HepG2 (cell line): ENCODE measurements around the gene SPATA31D4. TPM values are rescaled to one million over a fixed set of nuclear protein-coding genes. Genes with fewer than 3 reads are reported as not detected.

ENCODE experiments used
- ATAC-seq: fragments of 200-7000 bp; cut with Tn5 transposase; 3 replicates; pipeline ENCODE4 v1.9.1; 2020; ENCODE audit warnings: mild to moderate bottlenecking, moderate library complexity
- BruUV-seq: library from RNA; stranded (reverse); fragments of 400-500 nt; replicated peaks from 2 replicates; lab custom pipeline; 2021; lab: Mats Ljungman, UMichigan
- CTCF ChIA-PET: fragments of 300-600 bp; formaldehyde crosslinking; extraction: SDS; loops from one replicate; lab custom pipeline; 2021; ENCODE audit warnings: low total read pairs, inconsistent platforms, low intra/inter-chr PET ratio; lab: Yijun Ruan, JAX
- POLR2A ChIA-PET: fragments of 350-600 bp; sonication (Branson Sonifier 250); formaldehyde crosslinking; loops from one replicate; lab custom pipeline; 2020; ENCODE audit warnings: antibody characterized with exemption, inconsistent platforms; lab: Yijun Ruan, JAX
- DNase-seq: peaks from one replicate; pipeline ENCODE4 v3.0.0-alpha.2; 2015; ENCODE audit warnings: low spot score
- FAIRE-seq: peaks from 3 replicates; lab custom pipeline; 2011; peaks lifted over from hg19 to GRCh38; lab: Jason Lieb, UNC
- H2AFZ ChIP-seq: one replicate; pipeline ENCODE4 v1.6.1; 2011; ENCODE audit warnings: low read length, inconsistent platforms
- H3K27ac ChIP-seq: fragments of 300-600 bp; 3 replicates; pipeline ENCODE4 v1.8.0; 2011; ENCODE audit warnings: mixed run types, mild to moderate bottlenecking, mixed read lengths, low read length, inconsistent platforms; ENCODE audit not compliant: insufficient read depth; ENCODE audit errors: extremely low read length
- H3K27me3 ChIP-seq, 2 experiments: fragments of 200-600 bp in 1 of 2; 2 replicates in 1 of 2; 3 replicates in 1 of 2; pipeline versions ENCODE4 v1.6.0 to v1.8.0; 2011; ENCODE audit warnings: low read length in 2 of 2, mild to moderate bottlenecking in 2 of 2, moderate library complexity in 2 of 2, inconsistent platforms in 1 of 2; ENCODE audit not compliant: insufficient read depth in 2 of 2, control insufficient read depth in 1 of 2
- H3K36me3 ChIP-seq, 2 experiments: fragments of 200-600 bp in 1 of 2; replicated peaks in 1 of 2; 2 replicates in 1 of 2; 3 replicates in 1 of 2; pipeline versions ENCODE4 v1.5.1 to v1.8.0; 2011; ENCODE audit warnings: low read length in 2 of 2, inconsistent platforms in 1 of 2; ENCODE audit not compliant: insufficient read depth in 2 of 2, control insufficient read depth in 1 of 2
- H3K4me1 ChIP-seq: 2 replicates; pipeline ENCODE4 v1.5.1; 2012; ENCODE audit warnings: low read length, inconsistent platforms; ENCODE audit not compliant: insufficient read depth
- H3K4me2 ChIP-seq: 2 replicates; pipeline ENCODE4 v1.6.0; 2011; ENCODE audit warnings: low read depth, low read length, inconsistent platforms
- H3K4me3 ChIP-seq, 3 experiments: fragments of 200-600 bp in 1 of 3; sonication (generic), shearing (Covaris generic) in 1 of 3; replicated peaks in 1 of 3; 2 replicates each; pipeline ENCODE4 v1.5.1; 2011 to 2016; ENCODE audit warnings: low read length in 3 of 3, inconsistent platforms in 2 of 3, low read depth in 2 of 3, mild to moderate bottlenecking in 2 of 3, control low read depth in 1 of 3, mixed read lengths in 1 of 3; ENCODE audit not compliant: insufficient read depth in 1 of 3
- H3K79me2 ChIP-seq: one replicate; pipeline ENCODE4 v1.6.1; 2011; ENCODE audit warnings: low read length, inconsistent platforms; ENCODE audit not compliant: insufficient read depth
- H3K9ac ChIP-seq: 2 replicates; pipeline ENCODE4 v1.6.0; 2011; ENCODE audit warnings: mild to moderate bottlenecking, low read depth, low read length, inconsistent platforms; ENCODE audit not compliant: insufficient read depth
- H3K9me3 ChIP-seq: 2 replicates; pipeline ENCODE4 v1.5.1; 2012; ENCODE audit warnings: mild to moderate bottlenecking, low read length
- H4K20me1 ChIP-seq: 2 replicates; pipeline ENCODE4 v1.6.0; 2011; ENCODE audit warnings: inconsistent platforms, mild to moderate bottlenecking, low read length, moderate library complexity; ENCODE audit not compliant: insufficient read depth
- KLF6 ChIP-seq: IDR thresholded peaks from 2 replicates; pipeline ENCODE4 v1.8.0; 2016; ENCODE audit warnings: missing biosample characterization, missing genetic modification reagents
- MEF2D ChIP-seq: sonication (generic); formaldehyde crosslinking; IDR thresholded peaks from 2 replicates; pipeline ENCODE4 v1.5.1; 2020; ENCODE audit warnings: mild to moderate bottlenecking, missing genetic modification reagents
- MEIS2 ChIP-seq: sonication (generic); formaldehyde crosslinking; IDR thresholded peaks from 2 replicates; pipeline ENCODE4 v1.9.0; 2021; ENCODE audit warnings: mild to moderate bottlenecking, missing genetic modification reagents
- MYC ChIP-seq: sonication (generic); formaldehyde crosslinking; IDR thresholded peaks from 2 replicates; pipeline ENCODE4 v1.9.0; 2021; ENCODE audit warnings: missing genetic modification reagents, borderline replicate concordance
- TAF15 ChIP-seq: fragments of 200-400 bp; formaldehyde crosslinking; IDR thresholded peaks from one replicate; pipeline ENCODE4 v1.6.1; 2018; ENCODE audit warnings: mild to moderate bottlenecking, low read depth, low read length; ENCODE audit not compliant: poor library complexity, severe bottlenecking
- WGBS: methylation state at CpG from one replicate; pipeline ENCODE4 v1.1.6; 2017; ENCODE audit warnings: low lambda C conversion rate; 5-methylcytosine and 5-hydroxymethylcytosine counted together
- in situ Hi-C: cut with HindIII; loops from 2 replicates; pipeline ENCODE4 v1.10.0; 2017; ENCODE audit warnings: low pct_unique_long_range_greater_than_20kb; ENCODE audit not compliant: extremely low pct_ligation_motif_present
- intact Hi-C: fragments of 100-400 bp; cut with micrococcal nuclease; formaldehyde crosslinking; loops from one replicate; pipeline ENCODE4 v1.10.0; 2022; ENCODE audit not compliant: unreplicated experiment
- polyA plus RNA-seq, 8 experiments: library from polyadenylated mRNA; depleted of rRNA in 3 of 8; stranded (reverse) in 7 of 8; unstranded in 1 of 8; fragments of >200 nt; fragmentation: Illumina TruSeq in 4 of 8; extraction: Trizol in 4 of 8; gene quantifications; 2 replicates each; pipeline versions ENCODE4 v1.2.1 to v1.2.3, GENCODE V29; 2011 to 2016; ENCODE audit warnings: low read depth in 4 of 8, missing spikeins in 1 of 8, mixed read lengths in 1 of 8; ENCODE audit not compliant: insufficient read depth in 1 of 8
- total RNA-seq, 5 experiments: library from RNA; depleted of rRNA; stranded (reverse); fragments of >200 nt; fragmentation: Illumina TruSeq; extraction: Trizol; gene quantifications; 2 replicates each; pipeline ENCODE4 v1.2.3, GENCODE V29; 2016; ENCODE audit warnings: low read depth in 1 of 5
- TF ChIP-seq, protein P1 (sequence below): IDR thresholded peaks from 2 replicates; pipeline ENCODE4 v1.6.1; 2016; ENCODE audit warnings: low read depth, missing genetic modification reagents, missing compliant biosample characterization

Gene SPATA31D4
- total and polyA plus RNA-seq, 2 of the 13 experiments (the other 11 are each of a cell fraction or from before 2014, with no cell fraction given) = not detected

GRCh38 chr9:81976351-81976750 is 48.1 kb downstream of the SPATA31D4 start:
- no peak for TF ChIP-seq MYC (CRISPR knock-in tag)
- TF ChIP-seq MEIS2 (CRISPR knock-in tag) = no peak
- TF ChIP-seq, protein P1, sequence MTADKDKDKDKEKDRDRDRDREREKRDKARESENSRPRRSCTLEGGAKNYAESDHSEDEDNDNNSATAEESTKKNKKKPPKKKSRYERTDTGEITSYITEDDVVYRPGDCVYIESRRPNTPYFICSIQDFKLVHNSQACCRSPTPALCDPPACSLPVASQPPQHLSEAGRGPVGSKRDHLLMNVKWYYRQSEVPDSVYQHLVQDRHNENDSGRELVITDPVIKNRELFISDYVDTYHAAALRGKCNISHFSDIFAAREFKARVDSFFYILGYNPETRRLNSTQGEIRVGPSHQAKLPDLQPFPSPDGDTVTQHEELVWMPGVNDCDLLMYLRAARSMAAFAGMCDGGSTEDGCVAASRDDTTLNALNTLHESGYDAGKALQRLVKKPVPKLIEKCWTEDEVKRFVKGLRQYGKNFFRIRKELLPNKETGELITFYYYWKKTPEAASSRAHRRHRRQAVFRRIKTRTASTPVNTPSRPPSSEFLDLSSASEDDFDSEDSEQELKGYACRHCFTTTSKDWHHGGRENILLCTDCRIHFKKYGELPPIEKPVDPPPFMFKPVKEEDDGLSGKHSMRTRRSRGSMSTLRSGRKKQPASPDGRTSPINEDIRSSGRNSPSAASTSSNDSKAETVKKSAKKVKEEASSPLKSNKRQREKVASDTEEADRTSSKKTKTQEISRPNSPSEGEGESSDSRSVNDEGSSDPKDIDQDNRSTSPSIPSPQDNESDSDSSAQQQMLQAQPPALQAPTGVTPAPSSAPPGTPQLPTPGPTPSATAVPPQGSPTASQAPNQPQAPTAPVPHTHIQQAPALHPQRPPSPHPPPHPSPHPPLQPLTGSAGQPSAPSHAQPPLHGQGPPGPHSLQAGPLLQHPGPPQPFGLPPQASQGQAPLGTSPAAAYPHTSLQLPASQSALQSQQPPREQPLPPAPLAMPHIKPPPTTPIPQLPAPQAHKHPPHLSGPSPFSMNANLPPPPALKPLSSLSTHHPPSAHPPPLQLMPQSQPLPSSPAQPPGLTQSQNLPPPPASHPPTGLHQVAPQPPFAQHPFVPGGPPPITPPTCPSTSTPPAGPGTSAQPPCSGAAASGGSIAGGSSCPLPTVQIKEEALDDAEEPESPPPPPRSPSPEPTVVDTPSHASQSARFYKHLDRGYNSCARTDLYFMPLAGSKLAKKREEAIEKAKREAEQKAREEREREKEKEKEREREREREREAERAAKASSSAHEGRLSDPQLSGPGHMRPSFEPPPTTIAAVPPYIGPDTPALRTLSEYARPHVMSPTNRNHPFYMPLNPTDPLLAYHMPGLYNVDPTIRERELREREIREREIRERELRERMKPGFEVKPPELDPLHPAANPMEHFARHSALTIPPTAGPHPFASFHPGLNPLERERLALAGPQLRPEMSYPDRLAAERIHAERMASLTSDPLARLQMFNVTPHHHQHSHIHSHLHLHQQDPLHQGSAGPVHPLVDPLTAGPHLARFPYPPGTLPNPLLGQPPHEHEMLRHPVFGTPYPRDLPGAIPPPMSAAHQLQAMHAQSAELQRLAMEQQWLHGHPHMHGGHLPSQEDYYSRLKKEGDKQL (CRISPR knock-in tag) = no peak
- no peak for TF ChIP-seq MEF2D (CRISPR knock-in tag)
- no peak for TF ChIP-seq KLF6 (CRISPR knock-in tag)
- no peak for TF ChIP-seq TAF15
- ChIA-PET CTCF (no interaction called here), POLR2A (no interaction called here)
- Histone ChIP-seq H3K9me3 (no peaks in the 10 kb centered on the region), H3K36me3 (no peaks in the 10 kb centered on the region), H3K4me2 (no peak overlapping the region), H3K27me3 (no peaks in the 10 kb centered on the region), H4K20me1 (no peaks in the 10 kb centered on the region), H3K4me1 (no peaks in the 10 kb centered on the region), H3K79me2 (no peaks in the 10 kb centered on the region), H3K27ac (no peak overlapping the region), H3K9ac (no peak overlapping the region), H2AFZ (no peak overlapping the region), H3K4me3 (no peak overlapping the region)
- BruUV-seq = no TSS peak
- no peak for ATAC-seq
- intact Hi-C loops = no loop called here
- 48% methylated on average over 5 of the region's 11 CpGs for WGBS
- no peak for DNase-seq
- in situ Hi-C loops = no loop called here
- no peak for FAIRE-seq
